ENCODE measurements around the gene CIAO3.

CIAO3 gene

GRCh38 chr16:775236-775796 lies 34.5 kb upstream of the CIAO3 start:
- no peak for DNase-seq (ENCODE audit: low read depth)

GRCh38 chr16:774086-775001 lies 33.5 kb upstream of the CIAO3 start:
- no peak for DNase-seq (ENCODE audit: low read depth)

- DNase-seq (ENCODE audit: low read depth) = no peak
These were observed 32.2 kb upstream of the CIAO3 start for GRCh38 chr16:772959-773358.

GRCh38 chr16:770411-770810 lies 29.6 kb upstream of the CIAO3 start:
- DNase-seq (ENCODE audit: low read depth) = no peak

- no peak for DNase-seq (ENCODE audit: low read depth)
These were observed 29.1 kb upstream of the CIAO3 start for GRCh38 chr16:769934-770333.

- no peak for DNase-seq (ENCODE audit: low read depth)
These were observed 28.5 kb upstream of the CIAO3 start for GRCh38 chr16:769184-769784.

GRCh38 chr16:768428-768827 lies 27.6 kb upstream of the CIAO3 start:
- no peak for DNase-seq (ENCODE audit: low read depth)

- no peak for DNase-seq (ENCODE audit: low read depth)
These were observed 27.0 kb upstream of the CIAO3 start for GRCh38 chr16:767743-768235.

GRCh38 chr16:766820-767640 lies 26.2 kb upstream of the CIAO3 start:
- DNase-seq (ENCODE audit: low read depth) = no peak

GRCh38 chr16:766008-766819 lies 25.4 kb upstream of the CIAO3 start:
- no peak for DNase-seq (ENCODE audit: low read depth)

- DNase-seq (ENCODE audit: low read depth) = no peak
These were observed 24.7 kb upstream of the CIAO3 start for GRCh38 chr16:765488-765865.

GRCh38 chr16:764848-765487 lies 24.2 kb upstream of the CIAO3 start:
- no peak for DNase-seq (ENCODE audit: low read depth)

GRCh38 chr16:764184-764750 lies 23.5 kb upstream of the CIAO3 start:
- DNase-seq (ENCODE audit: low read depth) = no peak

- DNase-seq (ENCODE audit: low read depth) = no peak
These were observed 22.8 kb upstream of the CIAO3 start for GRCh38 chr16:763369-764183.

GRCh38 chr16:762595-763268 lies 21.9 kb upstream of the CIAO3 start:
- DNase-seq (ENCODE audit: low read depth) = no peak

GRCh38 chr16:761625-762513 lies 21.1 kb upstream of the CIAO3 start:
- DNase-seq (ENCODE audit: low read depth) = no peak

- no peak for DNase-seq (ENCODE audit: low read depth)
These were observed 19.9 kb upstream of the CIAO3 start, which contains the start of gene MSLN for GRCh38 chr16:760545-761343. TSS of gene MSLN (plus strand) at chr16:760734. CDS start at chr16:762681, 1,947 bp downstream.

All from stimulated activated CD8-positive, alpha-beta memory T cell treated with anti-CD3 and anti-CD28 coated beads, Interleukin-4, amount 100 ng/mL, for 24 hours (primary cell).